Measurements from ENCODE around the gene FRG1.
"Not testable (repeated sequence)": the region's sequence is repeated elsewhere in the genome, so short reads cannot be mapped to it uniquely, and the experiment has no call there.

Gene FRG1

DNA sequence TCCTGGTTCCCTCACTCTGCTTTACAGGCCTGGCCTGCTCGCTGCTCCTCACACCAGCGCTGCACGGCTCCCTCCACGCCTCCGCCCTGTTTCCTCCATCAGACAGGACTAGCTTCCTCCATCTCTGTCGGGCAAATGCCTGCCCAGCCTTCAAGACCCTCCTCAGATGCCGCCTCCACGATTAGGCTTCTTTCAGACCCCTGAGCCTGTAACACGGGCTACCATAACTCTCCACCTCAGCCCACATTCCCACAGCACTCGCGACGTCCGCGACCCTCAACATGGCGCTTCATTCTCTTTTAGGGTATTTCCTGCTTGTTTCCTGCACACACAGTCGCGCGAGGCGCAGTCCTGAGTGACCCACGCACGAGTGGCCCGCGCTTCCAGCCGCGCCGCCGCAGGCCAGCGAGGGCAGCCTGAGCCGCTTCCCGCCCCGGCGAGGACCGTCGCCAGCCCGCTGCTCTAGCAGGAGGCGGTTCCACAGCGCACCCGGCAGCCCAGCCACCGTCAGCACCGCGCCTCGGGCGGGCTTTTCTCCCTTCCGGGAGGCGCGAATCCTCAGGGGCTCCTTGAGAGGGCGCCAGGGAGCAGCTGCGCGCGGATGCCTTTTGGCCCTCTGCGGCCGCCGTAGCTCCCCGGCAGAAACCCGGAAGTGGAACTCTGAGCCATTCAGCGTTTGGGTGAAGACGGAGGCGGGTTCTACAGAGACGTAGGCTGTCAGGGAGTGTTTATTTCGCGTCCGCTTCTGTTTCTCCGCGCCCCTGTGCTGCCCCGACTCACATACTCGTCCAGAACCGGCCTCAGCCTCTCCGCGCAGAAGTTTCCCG is at the start of gene FRG1:
FRG1 (plus strand) TSS at position 695 of the 827 bp plus-strand sequence. CDS start 138 bp downstream, outside the sequence.
- peak; percentile 96 to 97 for DNase-seq

GRCh38 chr4:189897667-189898066 is 43.0 kb upstream of the FRG1 start:
- DNase-seq = no peak

GRCh38 chr4:189899481-189900015 is 41.1 kb upstream of the FRG1 start:
- DNase-seq = not testable (repeated sequence)

DNA sequence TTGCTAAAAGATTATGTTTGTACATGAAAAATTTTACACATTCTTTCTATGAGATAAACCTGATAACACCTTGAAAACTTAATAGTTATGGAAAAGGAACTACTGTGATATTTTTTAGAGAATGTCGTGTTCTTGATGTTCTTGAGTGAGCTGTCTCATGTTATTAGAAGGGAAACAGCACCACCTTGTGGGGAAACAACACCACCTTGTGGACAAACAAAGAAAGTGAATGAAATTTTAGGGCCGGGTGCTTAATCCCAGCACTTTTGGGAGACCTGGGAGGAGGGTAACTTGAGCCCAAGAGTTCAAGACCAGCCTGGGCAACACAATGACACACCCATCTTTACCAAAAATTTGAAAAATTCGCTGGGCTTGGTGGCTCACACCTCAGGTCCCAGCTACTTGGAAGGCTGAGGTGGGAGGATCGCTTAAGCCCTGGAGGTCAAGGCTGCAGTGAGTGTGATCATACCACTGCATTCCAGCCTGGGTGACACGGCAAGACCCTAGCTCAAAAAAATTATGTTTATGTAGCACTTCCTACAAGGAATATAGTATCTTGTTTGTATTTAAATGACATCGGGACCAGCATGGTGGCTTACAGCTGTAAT is 36.1 kb upstream of the FRG1 start:
- DNase-seq = peak; percentile 20 to 62

- no peak for DNase-seq
Measured at GRCh38 chr4:189912170-189912569, 28.5 kb upstream of the FRG1 start.

- DNase-seq = no peak
Measured at GRCh38 chr4:189917161-189917891, 23.3 kb upstream of the FRG1 start.

DNA sequence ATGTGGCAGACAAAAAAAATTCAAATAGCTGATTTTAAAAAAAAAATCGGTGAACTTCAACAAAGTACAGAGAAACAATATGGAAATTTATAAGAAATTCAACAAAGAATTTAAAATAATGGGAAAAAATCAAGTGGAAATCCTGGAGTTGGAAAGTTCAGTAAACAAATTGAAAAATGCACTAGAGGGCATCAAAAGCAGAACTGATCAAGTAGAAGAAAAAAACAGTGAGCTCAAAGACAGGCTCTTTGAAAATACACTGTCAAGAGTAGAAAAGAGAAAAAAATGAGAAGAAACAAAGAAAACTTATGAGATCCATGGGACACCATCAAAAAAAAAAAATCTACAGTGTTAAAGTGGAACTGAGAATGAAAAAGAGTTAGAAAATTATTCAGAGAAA is 19.6 kb upstream of the FRG1 start:
- DNase-seq = no peak

DNA sequence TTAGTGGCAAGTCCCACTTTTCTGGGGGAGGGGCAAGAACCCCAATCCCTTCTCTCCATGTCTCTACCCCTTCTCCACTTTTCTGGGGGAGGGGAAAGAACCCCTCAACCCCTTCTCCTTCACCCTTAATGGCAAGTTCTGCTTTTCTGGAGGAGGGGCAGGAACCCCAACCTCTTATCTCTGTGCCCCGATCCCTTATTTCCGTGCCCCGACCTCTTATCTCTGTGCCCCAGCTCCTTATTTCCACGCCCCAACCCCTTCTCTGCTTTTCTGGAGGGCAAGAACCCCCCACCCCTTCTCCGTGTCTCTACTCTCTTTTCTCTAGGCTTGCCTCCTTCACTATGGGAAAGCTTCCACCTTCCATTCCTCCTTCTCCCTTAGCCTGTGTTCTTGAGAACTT is 13.9 kb upstream of the FRG1 start:
- not testable (repeated sequence) for DNase-seq

GRCh38 chr4:189941005-189941450 is 356 bp downstream of the FRG1 start:
- DNase-seq = no peak

- DNase-seq = not testable (repeated sequence)
Measured at GRCh38 chr4:189942412-189942811, 1.7 kb downstream of the FRG1 start.

GRCh38 chr4:189944077-189944476 is 3.4 kb downstream of the FRG1 start:
- DNase-seq = not testable (repeated sequence)

DNA sequence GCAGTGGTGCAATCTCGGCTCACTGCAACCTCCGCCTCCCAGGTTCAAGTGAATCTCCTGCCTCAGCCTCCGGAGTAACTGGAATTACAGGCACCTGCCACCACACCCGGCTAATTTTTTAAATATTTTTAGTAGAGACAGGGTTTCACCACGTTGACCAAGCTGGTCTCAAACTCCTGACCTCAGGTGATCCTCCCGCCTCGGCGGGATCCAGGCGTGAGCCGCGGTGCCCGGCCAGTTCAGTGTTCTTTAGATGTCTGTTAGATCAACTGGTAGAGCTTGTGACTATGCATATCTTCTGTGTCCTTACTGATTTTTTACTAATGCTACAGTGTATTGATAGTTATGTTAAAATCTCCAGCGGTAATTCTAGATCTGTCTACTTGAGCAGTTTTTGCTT is 6.2 kb downstream of the FRG1 start:
- DNase-seq = not testable (repeated sequence)

GRCh38 chr4:189948486-189948885 is 7.8 kb downstream of the FRG1 start:
- DNase-seq = not testable (repeated sequence)

DNA sequence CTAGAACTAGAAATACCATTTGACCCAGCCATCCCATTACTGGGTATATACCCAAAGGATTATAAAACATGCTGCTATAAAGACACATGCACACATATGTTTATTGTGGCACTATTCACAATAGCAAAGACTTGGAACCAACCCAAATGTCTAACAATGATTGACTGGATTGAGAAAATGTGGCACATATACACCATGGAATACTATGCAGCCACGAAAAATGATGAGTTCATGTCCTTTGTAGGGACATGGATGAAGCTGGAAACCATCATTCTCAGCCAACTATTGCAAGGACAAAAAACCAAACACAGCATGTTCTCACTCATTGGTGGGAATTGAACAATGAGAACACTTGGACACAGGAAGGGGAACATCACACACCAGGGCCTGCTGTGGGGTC is 28.6 kb downstream of the FRG1 start:
- DNase-seq = not testable (repeated sequence)

DNA sequence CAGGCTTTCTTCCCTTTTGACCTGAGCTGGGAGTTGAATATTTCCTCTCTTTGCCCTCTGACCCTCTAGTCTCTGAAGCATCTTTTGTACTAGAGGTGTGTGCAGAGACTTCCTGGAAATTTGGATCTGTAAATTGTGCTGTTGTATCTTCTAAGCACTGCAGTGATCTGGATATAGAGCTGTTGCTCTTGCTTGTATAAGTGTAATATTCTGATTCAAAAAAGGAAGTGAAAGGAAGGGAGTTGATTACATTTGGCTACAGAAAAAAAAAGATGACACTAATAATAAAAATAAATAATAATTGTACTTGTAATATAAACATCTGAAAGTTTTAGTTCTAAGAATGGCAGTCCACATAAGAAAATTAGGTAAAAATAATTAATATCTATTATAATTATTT is 33.0 kb downstream of the FRG1 start:
- DNase-seq = no peak

DNA sequence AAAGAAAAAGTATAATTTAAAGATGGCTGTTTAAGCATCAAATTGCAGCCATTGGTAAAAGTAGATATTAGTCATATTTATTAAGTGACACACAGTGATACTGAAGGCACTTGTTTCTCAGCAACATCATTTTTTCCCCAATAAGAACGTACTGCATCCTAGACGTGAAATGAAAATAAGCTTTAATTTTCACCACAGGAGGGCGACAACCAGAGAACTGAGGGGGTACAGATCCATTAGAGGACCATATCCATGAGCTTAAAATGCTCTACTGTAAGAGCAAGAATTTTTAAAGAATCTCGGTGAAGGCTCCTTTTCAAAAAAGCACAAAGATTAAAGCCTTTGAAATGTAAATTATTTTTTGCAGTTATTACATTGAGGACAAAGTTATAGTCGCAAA is 33.4 kb downstream of the FRG1 start:
- no peak for DNase-seq

GRCh38 chr4:189979196-189980047 is 38.8 kb downstream of the FRG1 start:
- DNase-seq = no peak

- DNase-seq = not testable (repeated sequence)
Measured at GRCh38 chr4:189980292-189980691, 39.6 kb downstream of the FRG1 start.

DNA sequence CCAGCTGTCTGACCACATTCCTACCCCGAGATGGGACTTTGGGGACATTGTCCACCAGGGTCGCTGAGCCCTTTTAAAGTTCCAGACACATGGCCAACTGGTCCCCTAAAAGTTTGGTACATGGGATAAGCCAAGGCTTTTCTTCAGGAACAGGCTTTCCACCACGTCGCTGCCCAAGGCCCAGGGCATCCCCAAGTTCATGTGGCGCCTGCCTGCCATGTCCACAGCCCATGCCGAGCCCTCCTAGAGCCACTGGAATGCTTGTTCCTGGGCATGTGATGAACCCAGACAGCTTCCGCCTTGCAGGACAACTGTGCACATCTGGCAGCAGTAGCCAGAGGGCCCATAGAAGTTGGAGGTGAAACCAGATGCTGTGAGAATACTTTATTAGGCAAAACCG is 41.3 kb downstream of the FRG1 start:
- no peak for DNase-seq

GRCh38 chr4:189983916-189984526 is 43.3 kb downstream of the FRG1 start:
- not testable (repeated sequence) for DNase-seq

GRCh38 chr4:189984661-189985060 is 44.0 kb downstream of the FRG1 start:
- not testable (repeated sequence) for DNase-seq

All from CD4-positive, alpha-beta T cell treated with Interleukin-1 beta for 1 hour (primary cell).